AG09309 (cell line): ENCODE measurements around the gene GALNT11.
"Not testable (repeated sequence)": the region's sequence is repeated elsewhere in the genome, so short reads cannot be mapped to it uniquely, and the experiment has no call there.

Experiments
- DNase-seq: peaks from one replicate; pipeline ENCODE4 v3.0.0-alpha.2; 2010; ENCODE audit warnings: low read depth
- H3K4me3 ChIP-seq: 2 replicates; pipeline ENCODE4 v1.5.1; 2011; ENCODE audit warnings: mild to moderate bottlenecking, low read depth, low read length, moderate library complexity; ENCODE audit not compliant: control insufficient read depth
- TF ChIP-seq, protein P1 (sequence below): IDR thresholded peaks from 2 replicates; pipeline ENCODE4 v1.5.1; 2011; ENCODE audit warnings: mild to moderate bottlenecking, low read depth, low read length, inconsistent platforms; ENCODE audit not compliant: insufficient read depth, control insufficient read depth; ENCODE audit errors: missing control alignments

GALNT11 gene

DNA sequence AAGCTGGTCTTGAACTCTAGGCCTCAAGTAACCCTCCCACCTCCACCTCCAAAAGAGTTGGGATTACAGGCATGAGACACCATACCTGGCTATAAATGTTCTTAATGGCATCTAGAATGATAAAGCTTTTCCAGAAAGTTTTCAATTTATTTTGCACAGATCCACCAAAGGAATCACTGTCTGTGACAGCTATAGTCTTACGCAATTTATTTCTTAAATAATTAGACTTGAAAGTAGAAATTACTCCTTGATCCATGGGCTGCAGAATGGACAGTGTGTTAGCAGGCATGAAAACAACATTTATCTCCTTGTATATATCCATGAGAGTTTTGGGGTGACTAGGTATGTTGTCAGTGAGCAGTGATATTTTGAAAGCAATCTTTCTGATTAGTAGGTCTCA lies 33.8 kb downstream of the GALNT11 start:
- H3K4me3 ChIP-seq: no peak overlapping the region
- DNase-seq: no peak
- TF ChIP-seq, protein P1, sequence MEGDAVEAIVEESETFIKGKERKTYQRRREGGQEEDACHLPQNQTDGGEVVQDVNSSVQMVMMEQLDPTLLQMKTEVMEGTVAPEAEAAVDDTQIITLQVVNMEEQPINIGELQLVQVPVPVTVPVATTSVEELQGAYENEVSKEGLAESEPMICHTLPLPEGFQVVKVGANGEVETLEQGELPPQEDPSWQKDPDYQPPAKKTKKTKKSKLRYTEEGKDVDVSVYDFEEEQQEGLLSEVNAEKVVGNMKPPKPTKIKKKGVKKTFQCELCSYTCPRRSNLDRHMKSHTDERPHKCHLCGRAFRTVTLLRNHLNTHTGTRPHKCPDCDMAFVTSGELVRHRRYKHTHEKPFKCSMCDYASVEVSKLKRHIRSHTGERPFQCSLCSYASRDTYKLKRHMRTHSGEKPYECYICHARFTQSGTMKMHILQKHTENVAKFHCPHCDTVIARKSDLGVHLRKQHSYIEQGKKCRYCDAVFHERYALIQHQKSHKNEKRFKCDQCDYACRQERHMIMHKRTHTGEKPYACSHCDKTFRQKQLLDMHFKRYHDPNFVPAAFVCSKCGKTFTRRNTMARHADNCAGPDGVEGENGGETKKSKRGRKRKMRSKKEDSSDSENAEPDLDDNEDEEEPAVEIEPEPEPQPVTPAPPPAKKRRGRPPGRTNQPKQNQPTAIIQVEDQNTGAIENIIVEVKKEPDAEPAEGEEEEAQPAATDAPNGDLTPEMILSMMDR: no peak

DNA sequence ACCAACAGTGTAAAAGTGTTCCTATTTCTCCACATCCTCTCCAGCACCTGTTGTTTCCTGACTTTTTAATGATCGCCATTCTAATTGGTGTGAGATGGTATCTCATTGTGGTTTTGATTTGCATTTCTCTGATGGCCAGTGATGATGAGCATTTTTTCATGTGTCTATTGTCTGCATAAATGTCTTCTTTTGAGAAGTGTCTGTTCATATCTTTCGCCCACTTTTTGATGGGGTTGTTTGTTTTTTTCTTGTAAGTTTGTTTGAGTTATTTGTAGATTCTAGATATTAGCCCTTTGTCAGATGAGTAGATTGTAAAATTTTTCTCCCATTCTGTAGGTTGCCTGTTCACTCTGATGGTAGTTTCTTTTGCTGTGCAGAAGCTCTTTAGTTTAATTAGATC lies 35.6 kb downstream of the GALNT11 start:
- not testable (repeated sequence) for H3K4me3 ChIP-seq, DNase-seq

DNA sequence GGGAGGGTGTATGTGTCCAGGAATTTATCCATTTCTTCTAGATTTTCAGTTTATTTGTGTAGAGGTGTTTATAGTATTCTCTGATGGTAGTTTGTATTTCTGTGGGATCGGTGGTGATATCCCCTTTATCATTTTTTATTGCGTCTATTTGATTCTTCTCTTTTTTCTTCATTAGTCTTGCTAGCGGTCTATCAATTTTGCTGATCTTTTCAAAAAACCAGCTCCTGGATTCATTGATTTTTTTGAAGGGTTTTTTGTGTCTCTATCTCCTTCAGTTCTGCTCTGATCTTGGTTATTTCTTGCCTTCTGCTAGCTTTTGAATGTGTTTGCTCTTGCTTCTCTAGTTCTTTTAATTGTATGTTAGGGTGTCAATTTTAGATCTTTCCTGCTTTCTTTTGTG lies 37.7 kb downstream of the GALNT11 start:
- DNase-seq, H3K4me3 ChIP-seq: not testable (repeated sequence)

DNA sequence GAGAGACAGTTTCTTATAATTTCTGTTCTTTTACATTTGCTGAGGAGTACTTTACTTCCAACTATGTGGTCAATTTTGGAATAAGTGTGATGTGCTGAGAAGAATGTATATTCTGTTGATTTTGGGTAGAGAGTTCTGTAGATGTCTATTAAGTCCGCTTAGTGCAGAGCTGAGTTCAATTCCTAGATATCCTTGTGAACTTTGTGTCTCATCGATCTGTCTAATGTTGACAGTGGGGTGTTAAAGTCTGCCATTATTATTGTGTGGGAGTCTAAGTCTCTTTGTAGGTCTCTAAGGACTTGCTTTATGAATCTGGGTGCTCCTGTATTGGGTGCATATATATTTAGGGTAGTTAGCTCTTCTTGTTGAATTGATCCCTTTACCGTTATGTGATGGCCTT lies 38.3 kb downstream of the GALNT11 start:
- DNase-seq, H3K4me3 ChIP-seq: not testable (repeated sequence)

DNA sequence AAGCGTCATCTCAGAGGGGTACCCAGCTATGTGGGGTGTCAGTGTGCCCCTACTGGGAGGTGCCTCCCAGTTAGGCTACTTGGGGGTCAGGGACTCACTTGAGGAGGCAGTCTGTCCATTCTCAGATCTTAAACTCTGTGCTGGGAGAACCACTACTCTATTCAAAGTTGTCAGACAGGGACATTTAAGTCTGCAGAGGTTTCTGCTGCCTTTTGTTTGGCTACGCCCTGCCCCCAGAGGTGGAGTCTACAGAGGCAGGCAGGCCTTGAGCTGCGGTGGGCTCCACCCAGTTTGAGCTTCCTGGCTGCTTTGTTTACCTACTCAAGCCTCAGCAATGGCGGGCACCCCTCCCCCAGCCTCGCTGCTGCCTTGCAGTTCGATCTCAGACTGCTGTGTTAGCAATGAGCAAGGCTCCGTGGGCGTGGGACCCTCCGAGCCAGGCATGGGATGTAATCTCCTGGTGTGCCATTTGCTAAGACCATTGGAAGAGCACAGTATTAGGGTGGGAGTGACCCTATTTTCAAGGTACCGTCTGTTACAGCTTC lies 40.4 kb downstream of the GALNT11 start:
- H3K4me3 ChIP-seq, DNase-seq: not testable (repeated sequence)

DNA sequence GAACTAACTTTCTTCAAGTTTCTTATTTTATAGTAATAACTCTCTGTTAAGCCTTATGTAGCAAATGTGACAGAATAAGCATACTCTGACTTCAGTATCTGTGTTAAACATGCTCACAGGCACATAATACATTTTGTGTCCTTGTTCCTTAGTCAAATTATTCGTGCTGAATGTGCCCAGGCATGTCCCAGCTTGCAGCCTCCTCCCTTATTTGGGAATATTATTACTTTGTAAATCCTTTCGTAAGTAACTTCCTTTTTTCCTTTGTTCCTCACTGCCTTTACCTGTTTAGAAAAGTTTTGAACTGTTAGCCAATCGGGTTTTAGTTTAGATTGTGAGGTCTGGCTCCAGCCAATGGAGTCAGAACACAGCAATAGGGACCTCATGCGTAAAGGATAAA lies 46.9 kb downstream of the GALNT11 start:
- TF ChIP-seq, protein P1: no peak
- H3K4me3 ChIP-seq: no peak overlapping the region
- DNase-seq: no peak

DNA sequence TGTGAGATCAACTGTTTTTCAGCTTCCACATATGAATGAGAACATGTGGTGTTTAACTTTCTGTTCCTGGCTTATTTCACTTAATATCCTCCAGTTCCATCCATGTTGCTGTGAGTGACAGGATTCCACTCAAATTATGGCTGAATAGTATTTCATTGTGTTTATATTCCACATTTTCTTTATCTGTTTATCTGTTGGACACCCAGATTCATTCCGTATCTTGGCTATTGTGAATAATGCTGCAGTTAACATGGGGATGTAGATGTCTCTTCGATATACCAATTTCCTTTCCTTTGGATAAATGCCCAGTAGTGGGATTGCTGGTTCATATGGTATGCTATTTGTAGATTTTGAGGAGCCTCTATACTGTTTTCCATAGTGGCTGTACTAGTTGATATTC lies 47.9 kb downstream of the GALNT11 start:
- DNase-seq: no peak
- TF ChIP-seq, protein P1: no peak
- no peak overlapping the region for H3K4me3 ChIP-seq

DNA sequence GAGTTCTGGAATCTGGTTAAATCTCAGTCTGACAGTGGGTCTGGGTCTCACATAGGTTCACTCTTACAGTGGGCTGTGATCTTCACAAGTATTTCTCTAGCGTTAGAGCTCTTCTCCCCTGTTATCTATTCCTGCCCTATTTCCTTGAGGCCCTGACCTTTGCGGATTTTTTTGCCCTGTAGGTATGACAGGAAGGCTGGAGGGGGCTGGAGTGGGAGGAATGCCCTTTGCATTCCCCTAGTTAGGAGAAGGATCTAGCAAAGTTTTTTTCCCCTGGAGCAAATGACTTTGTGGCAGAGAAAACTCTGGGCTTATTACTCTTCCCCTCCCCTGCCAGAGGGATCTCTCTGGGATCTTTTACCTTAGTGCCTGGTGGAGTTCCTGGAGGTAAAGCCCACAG lies 49.2 kb downstream of the GALNT11 start:
- DNase-seq: no peak
- TF ChIP-seq, protein P1: no peak
- no peak overlapping the region for H3K4me3 ChIP-seq

DNA sequence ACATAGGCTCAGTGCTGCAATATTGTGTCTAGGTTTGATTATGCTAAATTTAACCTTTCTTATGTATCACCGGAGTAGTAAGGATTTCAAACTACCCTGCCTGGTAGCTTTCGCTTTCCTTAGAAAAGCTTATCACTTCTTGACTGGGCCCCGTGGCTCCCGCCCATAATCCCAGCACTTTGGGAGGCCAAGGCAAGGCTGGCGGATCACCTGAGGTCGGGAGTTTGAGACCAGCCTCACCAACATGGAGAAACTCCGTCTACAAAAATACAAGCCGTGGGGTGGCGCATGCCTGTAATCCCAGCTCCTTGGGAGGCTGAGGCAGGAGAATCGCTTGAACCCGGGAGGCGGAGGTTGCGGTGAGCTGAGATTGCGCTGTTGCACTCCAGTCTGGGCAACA lies 49.9 kb downstream of the GALNT11 start:
- DNase-seq, H3K4me3 ChIP-seq: not testable (repeated sequence)

DNA sequence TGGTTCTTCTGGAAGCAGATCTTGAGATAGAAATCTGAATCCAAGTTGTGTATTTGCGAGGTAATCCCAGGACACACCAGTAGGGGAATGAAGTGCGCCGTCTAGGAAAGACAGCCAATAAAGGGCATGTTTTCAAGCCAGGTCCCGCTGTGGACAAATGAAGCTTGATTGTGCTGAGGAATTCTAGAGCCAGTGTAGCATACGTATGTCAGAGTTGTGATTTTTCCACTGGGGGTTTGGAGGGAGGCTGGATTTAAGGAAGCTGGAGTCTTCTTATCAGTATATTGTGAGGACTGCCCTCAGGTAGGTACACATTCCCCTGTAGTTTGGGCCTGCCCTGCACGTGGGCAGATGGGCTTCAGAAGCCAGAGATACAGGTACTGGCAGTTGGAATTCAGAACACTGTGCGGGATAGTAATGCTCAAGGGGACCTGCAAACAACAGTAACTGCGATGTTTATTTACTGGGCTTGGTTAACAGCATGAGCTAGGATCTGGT lies 50.9 kb downstream of the GALNT11 start:
- TF ChIP-seq, protein P1: peak; percentile 34
- no peak overlapping the region for H3K4me3 ChIP-seq
- no peak for DNase-seq
